ENCODE results near the gene ABCF2. TPM values are rescaled to one million over a fixed set of nuclear protein-coding genes. Genes with fewer than 3 reads are reported as not detected.

ABCF2 gene
- total and polyA plus RNA-seq, 10 of the 15 experiments (the other 5 are each of a cell fraction or from before 2014, with no cell fraction given) = 29.3 to 76.3 (median 57.1) TPM

GRCh38 chr7:151201751-151202150, 25.3 kb downstream of the ABCF2 start (continued):
- TF ChIP-seq, protein P1, sequence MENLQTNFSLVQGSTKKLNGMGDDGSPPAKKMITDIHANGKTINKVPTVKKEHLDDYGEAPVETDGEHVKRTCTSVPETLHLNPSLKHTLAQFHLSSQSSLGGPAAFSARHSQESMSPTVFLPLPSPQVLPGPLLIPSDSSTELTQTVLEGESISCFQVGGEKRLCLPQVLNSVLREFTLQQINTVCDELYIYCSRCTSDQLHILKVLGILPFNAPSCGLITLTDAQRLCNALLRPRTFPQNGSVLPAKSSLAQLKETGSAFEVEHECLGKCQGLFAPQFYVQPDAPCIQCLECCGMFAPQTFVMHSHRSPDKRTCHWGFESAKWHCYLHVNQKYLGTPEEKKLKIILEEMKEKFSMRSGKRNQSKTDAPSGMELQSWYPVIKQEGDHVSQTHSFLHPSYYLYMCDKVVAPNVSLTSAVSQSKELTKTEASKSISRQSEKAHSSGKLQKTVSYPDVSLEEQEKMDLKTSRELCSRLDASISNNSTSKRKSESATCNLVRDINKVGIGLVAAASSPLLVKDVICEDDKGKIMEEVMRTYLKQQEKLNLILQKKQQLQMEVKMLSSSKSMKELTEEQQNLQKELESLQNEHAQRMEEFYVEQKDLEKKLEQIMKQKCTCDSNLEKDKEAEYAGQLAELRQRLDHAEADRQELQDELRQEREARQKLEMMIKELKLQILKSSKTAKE (IDR thresholded peaks at IDR 0.05; ENCODE audit: low read depth, poor library complexity, severe bottlenecking) = no peak
- no peak for TF ChIP-seq IRF4 (IDR thresholded peaks at IDR 0.05; ENCODE audit: low read depth, low read length)
- no peak for TF ChIP-seq NR2F1 (conservative IDR thresholded peaks at IDR 0.05)
- no peak for TF ChIP-seq DPF2 (IDR thresholded peaks at IDR 0.05)
- TF ChIP-seq FOS (IDR thresholded peaks at IDR 0.05; ENCODE audit: borderline replicate concordance, extremely low read depth, insufficient read length) = no peak
- TF ChIP-seq NFXL1 (IDR thresholded peaks at IDR 0.05; ENCODE audit: borderline replicate concordance) = no peak
- TF ChIP-seq GABPA (IDR thresholded peaks at IDR 0.05; ENCODE audit: low read depth) = no peak
- no peak for TF ChIP-seq YBX1 (IDR thresholded peaks at IDR 0.05)

GRCh38 chr7:151201344-151201743, 25.7 kb downstream of the ABCF2 start:
- FAIRE-seq (no peak), ATAC-seq (no peak), DNase-seq (ENCODE audit: low read depth, low spot score) (no peak)
- Histone ChIP-seq H3K36me3 (ENCODE audit: control insufficient read depth in 2 of 2, insufficient read depth in 2 of 2, low read length in 1 of 2) (no peaks in the 10 kb centered on the region), H3K9me3 (replicated peaks; ENCODE audit: control insufficient read depth, insufficient read depth, low read length) (no peaks in the 10 kb centered on the region), H3K27me3 (replicated peaks in 1 of 2; ENCODE audit: control insufficient read depth in 2 of 2, insufficient read depth in 2 of 2, low read length in 1 of 2) (peaks cover 2 to 4% of the 10 kb centered on the region in 2 experiments; a peak in 3 of 4 replicates), H2AFZ (ENCODE audit: control insufficient read depth, low read depth, low read length) (no peak overlapping the region), H4K20me1 (ENCODE audit: control insufficient read depth, insufficient read depth) (no peaks in the 10 kb centered on the region), H3K27ac (ENCODE audit: control insufficient read depth, insufficient read depth) (no peak overlapping the region), H3K4me1 (ENCODE audit: control insufficient read depth, insufficient read depth, low read length) (no peaks in the 10 kb centered on the region), H3K4me2 (ENCODE audit: control insufficient read depth, insufficient read depth) (no peak overlapping the region), H3K4me3 (no peak overlapping the region), H3K9ac (ENCODE audit: control insufficient read depth, insufficient read depth, low read length) (no peak overlapping the region), H3K79me2 (ENCODE audit: control insufficient read depth, insufficient read depth, low read length) (no peaks in the 10 kb centered on the region)
- WGBS (ENCODE audit: insufficient coverage, insufficient replicate concordance, low lambda C conversion rate, missing lambda C conversion rate) = 0% methylated on average over 3 of the region's 3 CpGs
- ChIA-PET POLR2A (no interaction called here), RAD21 (ENCODE audit: unreplicated experiment) (no interaction called here), CTCF (no interaction called here), SMC1A (ENCODE audit: uncharacterized antibody, unreplicated experiment) (no interaction called here)
- in situ Hi-C loops (cut with MboI) (no loop called here), intact Hi-C loops (cut with micrococcal nuclease; ENCODE audit: unreplicated experiment) (no loop called here)
- TF ChIP-seq, protein P1 (IDR thresholded peaks at IDR 0.05; ENCODE audit: low read depth, poor library complexity, severe bottlenecking) = no peak
- TF ChIP-seq, protein P2, sequence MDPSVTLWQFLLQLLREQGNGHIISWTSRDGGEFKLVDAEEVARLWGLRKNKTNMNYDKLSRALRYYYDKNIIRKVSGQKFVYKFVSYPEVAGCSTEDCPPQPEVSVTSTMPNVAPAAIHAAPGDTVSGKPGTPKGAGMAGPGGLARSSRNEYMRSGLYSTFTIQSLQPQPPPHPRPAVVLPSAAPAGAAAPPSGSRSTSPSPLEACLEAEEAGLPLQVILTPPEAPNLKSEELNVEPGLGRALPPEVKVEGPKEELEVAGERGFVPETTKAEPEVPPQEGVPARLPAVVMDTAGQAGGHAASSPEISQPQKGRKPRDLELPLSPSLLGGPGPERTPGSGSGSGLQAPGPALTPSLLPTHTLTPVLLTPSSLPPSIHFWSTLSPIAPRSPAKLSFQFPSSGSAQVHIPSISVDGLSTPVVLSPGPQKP (IDR thresholded peaks at IDR 0.05; ENCODE audit: low read depth, low read length) = no peak
- TF ChIP-seq IRF5 (IDR thresholded peaks at IDR 0.05; ENCODE audit: borderline replicate concordance) (no peak), RAD21 (IDR thresholded peaks at IDR 0.05; ENCODE audit: insufficient read depth, low read depth, low read length) (no peak), RB1 (IDR thresholded peaks at IDR 0.05; ENCODE audit: borderline replicate concordance) (no peak), TCF12 (IDR thresholded peaks at IDR 0.05; ENCODE audit: low read depth, low read length) (no peak), NFYB (IDR thresholded peaks at IDR 0.05; ENCODE audit: insufficient read depth, low read depth, low read length) (no peak), SMARCA5 (IDR thresholded peaks at IDR 0.05) (no peak), BHLHE40 (IDR thresholded peaks at IDR 0.05; ENCODE audit: borderline replicate concordance in 1 of 2, low read depth in 2 of 2, low read length in 1 of 2) (no peak), CREB1 (IDR thresholded peaks at IDR 0.05; ENCODE audit: low read depth) (no peak), BRCA1 (IDR thresholded peaks at IDR 0.05; ENCODE audit: low read depth, low read length) (no peak), SP1 (IDR thresholded peaks at IDR 0.05; ENCODE audit: low read depth, low read length) (no peak)
- no TSS peak for BruUV-seq (replicated peaks)
